ENCODE measurements around the gene EDDM3A.

Gene EDDM3A

GRCh38 chr14:20792556-20792955, 46.9 kb downstream of the EDDM3A start:
- no peak for FAIRE-seq

GRCh38 chr14:20794644-20795369, 49.1 kb downstream of the EDDM3A start:
- DNase-seq (ENCODE audit: insufficient read length, low spot score) (no peak), FAIRE-seq (no peak)
- TF ChIP-seq POU2F2 (IDR thresholded peaks at IDR 0.05; ENCODE audit: low read depth, low read length) (no peak), POLR2A (IDR thresholded peaks at IDR 0.05; ENCODE audit: low read depth, low read length) (no peak), PAX5 (IDR thresholded peaks at IDR 0.05; ENCODE audit: insufficient read depth, low read length, severe bottlenecking) (no peak), SPI1 (IDR thresholded peaks at IDR 0.05; ENCODE audit: low read depth, low read length) (no peak), POLR2AphosphoS5 (IDR thresholded peaks at IDR 0.05; ENCODE audit: low read depth, low read length) (no peak), TAF1 (IDR thresholded peaks at IDR 0.05; ENCODE audit: low read depth, low read length) (no peak)

More at GRCh38 chr14:20792556-20792955, 46.9 kb downstream of the EDDM3A start:
- DNase-seq (ENCODE audit: insufficient read length, low spot score): no peak
- TF ChIP-seq POU2F2 (IDR thresholded peaks at IDR 0.05; ENCODE audit: low read depth, low read length): no peak
- no peak for TF ChIP-seq TAF1 (IDR thresholded peaks at IDR 0.05; ENCODE audit: low read depth, low read length)
- no peak for TF ChIP-seq POLR2A (IDR thresholded peaks at IDR 0.05; ENCODE audit: low read depth, low read length)
- TF ChIP-seq PAX5 (IDR thresholded peaks at IDR 0.05; ENCODE audit: insufficient read depth, low read length, severe bottlenecking): no peak
- TF ChIP-seq SPI1 (IDR thresholded peaks at IDR 0.05; ENCODE audit: low read depth, low read length): no peak
- no peak for TF ChIP-seq POLR2AphosphoS5 (IDR thresholded peaks at IDR 0.05; ENCODE audit: low read depth, low read length)

GRCh38 chr14:20797164-20797563, 51.5 kb downstream of the EDDM3A start:
- DNase-seq (ENCODE audit: insufficient read length, low spot score) (no peak), FAIRE-seq (peak; percentile 59)
- TF ChIP-seq POU2F2 (IDR thresholded peaks at IDR 0.05; ENCODE audit: low read depth, low read length): no peak
- no peak for TF ChIP-seq PAX5 (IDR thresholded peaks at IDR 0.05; ENCODE audit: insufficient read depth, low read length, severe bottlenecking)
- TF ChIP-seq POLR2A (IDR thresholded peaks at IDR 0.05; ENCODE audit: low read depth, low read length): no peak

All from GM12891 (cell line).